Measurements from ENCODE around the gene MCCC1. TPM values are rescaled to one million over a fixed set of nuclear protein-coding genes. Genes with fewer than 3 reads are reported as not detected.
"Not testable (repeated sequence)": the region's sequence is repeated elsewhere in the genome, so short reads cannot be mapped to it uniquely, and the experiment has no call there.

The MCCC1 gene
- polyA plus RNA-seq, 3 donors = 53.8 to 73.8 (median 62.0) TPM

DNA sequence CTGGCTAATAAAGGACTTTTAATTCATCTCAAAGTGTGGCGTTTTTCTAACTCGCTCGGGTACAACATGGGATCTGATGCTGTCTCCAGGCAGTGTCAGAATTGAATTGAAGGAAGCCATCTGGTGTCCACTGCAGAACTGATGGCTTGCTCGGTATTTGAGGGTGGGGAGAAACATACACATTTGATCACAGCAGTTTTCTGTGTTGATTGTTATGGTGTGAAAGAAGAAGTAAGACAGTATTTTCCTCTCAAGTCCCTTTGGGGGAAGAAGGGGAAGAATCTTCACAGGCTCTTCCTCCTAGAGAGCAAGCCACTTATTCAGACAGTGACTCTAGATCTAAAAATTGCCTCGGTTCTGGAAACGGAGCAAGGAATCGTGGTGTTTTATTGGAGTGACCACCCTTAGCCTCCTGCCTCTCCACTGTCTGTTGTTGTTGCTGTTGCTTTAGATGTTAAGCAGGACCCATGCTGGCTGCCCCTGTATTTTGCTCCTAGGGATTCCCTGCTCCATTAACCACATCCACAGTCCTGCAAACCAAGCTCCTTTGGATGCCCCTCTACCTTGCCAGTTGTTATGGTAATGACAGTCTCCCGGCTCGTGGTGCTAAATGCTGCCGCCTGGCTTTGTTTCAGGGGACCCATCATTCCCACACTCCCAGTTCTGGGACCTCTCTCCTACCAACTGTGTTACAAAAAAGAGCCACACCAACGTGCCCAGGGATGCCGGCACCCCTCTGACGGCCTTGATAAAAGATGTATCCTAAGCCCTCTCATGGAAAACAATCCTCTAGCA is 15.3 kb upstream of the MCCC1 start:
- DNase-seq (ENCODE audit: extremely low read depth in 1 of 11, low read depth in 9 of 11, low spot score in 4 of 11) = no peak

DNA sequence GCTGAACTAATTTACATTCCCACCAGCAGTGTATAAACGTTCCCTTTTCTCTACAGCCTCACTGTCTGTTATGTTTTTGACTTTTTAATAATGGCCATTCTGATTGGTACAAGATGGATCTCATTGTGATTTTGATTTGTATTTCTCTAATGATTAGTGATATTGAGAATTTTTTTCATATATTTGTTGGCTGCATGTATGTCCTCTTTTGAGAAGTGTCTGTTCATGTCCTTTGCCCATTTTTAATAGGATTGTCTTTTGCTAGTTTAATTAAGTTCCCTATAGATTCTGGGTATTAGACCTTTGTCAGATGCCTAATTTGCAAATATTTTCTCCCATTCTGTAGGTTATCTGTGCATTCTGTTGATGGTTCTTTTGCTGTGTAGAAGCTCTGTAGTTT is 10.6 kb upstream of the MCCC1 start:
- not testable (repeated sequence) for DNase-seq (ENCODE audit: extremely low read depth in 1 of 11, low read depth in 9 of 11, low spot score in 4 of 11)

DNA sequence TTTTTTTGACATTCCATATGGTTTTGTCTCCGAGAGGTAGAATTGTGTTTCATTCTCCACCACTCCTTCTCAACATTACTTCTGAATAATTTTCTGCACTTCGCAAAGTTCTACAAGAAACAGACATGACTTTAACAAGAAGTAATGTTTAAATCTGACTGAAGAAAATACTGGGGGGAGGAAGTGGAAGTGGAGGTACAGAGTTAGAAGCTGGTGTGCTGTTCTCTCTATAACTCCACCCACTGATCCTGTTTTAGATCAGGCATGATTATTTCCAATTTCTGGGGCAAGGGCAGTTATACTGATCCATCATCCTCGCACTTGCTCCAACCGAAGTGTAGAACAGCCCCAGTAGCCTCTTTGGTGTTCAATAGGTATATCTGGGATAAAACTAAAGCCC is 9.2 kb upstream of the MCCC1 start:
- no peak for DNase-seq (ENCODE audit: extremely low read depth in 1 of 11, low read depth in 9 of 11, low spot score in 4 of 11)

DNA sequence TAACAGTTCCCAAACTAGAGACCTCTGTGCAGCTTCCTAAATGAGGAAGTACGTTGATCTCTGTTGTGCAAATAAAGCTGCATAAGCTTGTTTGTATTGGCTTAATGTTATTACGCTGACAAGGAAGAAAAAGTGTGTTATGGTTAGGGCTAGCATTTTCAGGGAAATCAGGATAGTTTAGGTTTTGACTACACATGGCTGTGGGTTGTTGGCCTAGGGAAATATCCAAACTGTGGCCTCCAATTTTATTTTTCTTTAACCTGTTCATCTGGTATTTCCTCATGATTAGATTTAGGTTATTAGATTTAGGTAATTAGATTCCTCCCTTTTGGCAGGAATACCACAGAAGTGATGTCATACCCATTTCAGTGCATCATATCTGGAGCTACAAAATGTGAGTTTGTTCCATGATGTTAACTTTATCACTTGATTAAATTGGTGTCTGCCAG is 8.7 kb upstream of the MCCC1 start:
- DNase-seq (ENCODE audit: extremely low read depth in 1 of 11, low read depth in 9 of 11, low spot score in 4 of 11) = no peak

DNA sequence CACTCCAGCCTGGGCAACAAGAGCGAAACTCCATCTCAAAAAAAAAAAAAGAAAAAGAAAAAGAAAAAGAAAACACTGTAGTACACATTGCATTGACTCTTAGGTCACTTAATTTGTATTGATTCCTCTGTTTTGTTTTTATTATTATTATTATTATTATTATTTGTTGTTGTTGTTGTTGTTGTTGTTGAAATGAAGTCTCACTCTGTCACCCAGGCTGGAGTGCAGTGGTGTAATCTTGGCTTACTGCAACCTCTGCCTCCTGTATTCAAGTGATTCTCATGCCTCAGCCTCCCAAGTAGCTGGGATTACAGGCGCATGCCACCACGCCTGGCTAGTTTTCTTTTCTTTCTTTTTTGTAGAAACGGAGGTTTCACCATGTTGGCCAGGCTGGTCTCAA is 8.1 kb upstream of the MCCC1 start:
- DNase-seq (ENCODE audit: extremely low read depth in 1 of 11, low read depth in 9 of 11, low spot score in 4 of 11) = not testable (repeated sequence)

DNA sequence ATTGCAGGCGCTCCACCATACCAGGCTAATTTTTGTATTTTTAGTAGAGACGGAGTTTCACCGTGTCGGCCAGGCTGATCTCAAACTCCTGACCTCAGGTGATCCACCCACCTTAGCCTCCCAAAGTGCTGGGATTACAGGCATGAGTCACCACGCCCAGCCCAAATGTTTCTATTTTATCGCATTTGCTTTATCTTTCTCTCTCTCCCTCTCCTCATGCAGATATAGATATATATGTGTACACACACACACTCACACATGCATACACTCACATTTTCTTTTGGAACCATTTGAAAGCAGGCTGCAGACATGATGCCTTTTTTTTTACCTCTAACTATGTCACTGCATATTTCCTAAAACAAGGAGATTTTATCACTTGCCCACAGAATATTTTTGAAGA is 7.3 kb upstream of the MCCC1 start:
- no peak for DNase-seq (ENCODE audit: extremely low read depth in 1 of 11, low read depth in 9 of 11, low spot score in 4 of 11)

DNA sequence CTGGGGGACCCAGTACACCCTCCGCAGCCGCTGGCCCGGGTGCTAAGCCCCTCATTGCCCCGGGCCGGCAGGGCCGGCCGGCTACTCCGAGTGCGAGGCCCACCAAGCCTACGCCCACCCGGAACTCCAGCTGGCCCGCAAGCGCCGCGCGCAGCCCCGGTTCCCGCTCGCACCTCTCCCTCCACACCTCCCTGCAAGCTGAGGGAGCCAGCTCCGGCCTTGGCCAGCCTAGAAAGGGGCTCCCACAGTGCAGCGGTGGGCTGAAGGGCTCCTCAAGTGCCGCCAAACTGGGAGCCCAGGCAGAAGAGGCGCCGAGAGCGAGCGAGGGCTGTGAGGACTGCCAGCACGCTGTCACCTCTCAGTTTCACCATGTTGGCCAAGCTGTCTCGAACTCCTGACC is 4.7 kb upstream of the MCCC1 start:
- DNase-seq (ENCODE audit: extremely low read depth in 1 of 11, low read depth in 9 of 11, low spot score in 4 of 11) = not testable (repeated sequence)

DNA sequence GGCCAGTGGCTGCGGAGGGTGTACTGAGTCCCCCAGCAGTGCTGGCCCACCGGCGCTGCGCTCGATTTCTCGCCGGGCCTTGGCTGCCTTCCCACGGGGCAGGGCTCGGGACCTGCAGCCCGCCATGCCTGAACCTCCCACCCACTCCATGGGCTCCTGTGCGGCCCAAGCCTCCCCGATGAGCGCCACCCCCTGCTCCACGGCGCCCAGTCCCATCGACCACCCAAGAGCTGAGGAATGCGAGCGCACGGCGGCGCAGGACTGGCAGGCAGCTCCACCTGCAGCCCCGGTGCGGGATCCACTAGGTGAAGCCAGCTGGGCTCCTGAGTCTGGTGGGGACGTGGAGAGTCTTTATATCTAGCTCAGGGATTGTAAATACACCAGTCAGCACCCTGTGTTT is 1.7 kb upstream of the MCCC1 start:
- DNase-seq (ENCODE audit: extremely low read depth in 1 of 11, low read depth in 9 of 11, low spot score in 4 of 11) = not testable (repeated sequence)

DNA sequence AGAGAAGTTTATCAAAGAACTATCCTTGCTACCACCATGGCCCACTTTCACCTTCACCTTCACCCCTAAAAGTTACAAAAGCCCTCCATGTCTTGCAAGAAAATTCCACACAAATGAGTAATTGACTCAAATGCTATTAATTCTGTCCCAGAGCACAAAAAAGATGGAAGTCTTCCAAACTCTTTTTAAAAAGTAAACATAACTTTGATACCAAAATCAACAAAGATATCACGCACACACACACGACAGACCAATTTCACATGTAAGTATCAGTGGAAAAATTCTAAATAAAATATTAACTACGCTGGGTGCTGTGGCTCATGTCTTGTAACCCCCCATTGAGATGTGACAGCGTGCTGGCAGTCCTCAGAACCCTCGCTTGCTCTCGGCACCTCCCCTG is 1.1 kb upstream of the MCCC1 start:
- no peak for DNase-seq (ENCODE audit: extremely low read depth in 1 of 11, low read depth in 9 of 11, low spot score in 4 of 11)

DNA sequence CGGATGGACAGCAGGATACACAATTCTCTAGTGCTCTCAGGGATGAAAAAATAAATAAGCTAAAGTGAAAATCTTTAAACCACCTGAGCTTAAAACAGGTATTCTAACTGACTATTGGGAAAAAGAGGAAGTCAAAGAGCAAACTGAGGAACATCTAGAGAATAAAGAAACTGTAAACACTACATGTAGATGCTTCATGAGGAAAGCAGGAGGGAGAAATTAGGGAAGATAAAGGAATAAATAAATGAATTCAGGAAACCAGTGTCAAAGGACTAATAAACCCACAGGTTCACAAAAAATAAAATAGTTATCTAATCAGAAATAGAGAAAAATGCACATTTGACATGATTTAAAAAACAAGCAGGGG is 525 bp upstream of the MCCC1 start:
- DNase-seq (ENCODE audit: extremely low read depth in 1 of 11, low read depth in 9 of 11, low spot score in 4 of 11) = no peak

DNA sequence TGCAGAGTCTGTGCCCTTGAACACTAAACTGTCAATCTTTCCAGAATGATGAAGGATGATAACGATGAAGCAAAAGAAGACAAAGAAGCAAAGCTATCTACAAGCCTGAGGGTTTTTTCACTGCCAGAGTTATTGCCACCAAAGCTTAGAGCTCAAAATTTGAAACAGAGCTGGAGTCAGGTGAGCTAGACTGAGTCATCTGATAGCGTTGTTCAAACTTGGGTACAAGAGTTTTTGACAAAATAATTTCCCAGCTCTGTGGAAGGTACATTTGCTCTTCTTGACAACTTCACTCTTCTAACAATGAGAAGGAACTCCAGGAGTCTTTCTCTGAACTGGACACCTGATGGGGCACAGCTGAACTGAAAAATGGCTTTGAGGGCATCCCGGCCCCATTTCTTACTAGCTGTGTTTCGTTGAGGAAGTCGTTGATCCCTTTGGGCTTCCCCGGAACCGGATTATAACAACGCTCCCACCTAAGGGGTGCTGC is 715 bp downstream of the MCCC1 start:
- DNase-seq (ENCODE audit: extremely low read depth in 1 of 11, low read depth in 9 of 11, low spot score in 4 of 11) = no peak

DNA sequence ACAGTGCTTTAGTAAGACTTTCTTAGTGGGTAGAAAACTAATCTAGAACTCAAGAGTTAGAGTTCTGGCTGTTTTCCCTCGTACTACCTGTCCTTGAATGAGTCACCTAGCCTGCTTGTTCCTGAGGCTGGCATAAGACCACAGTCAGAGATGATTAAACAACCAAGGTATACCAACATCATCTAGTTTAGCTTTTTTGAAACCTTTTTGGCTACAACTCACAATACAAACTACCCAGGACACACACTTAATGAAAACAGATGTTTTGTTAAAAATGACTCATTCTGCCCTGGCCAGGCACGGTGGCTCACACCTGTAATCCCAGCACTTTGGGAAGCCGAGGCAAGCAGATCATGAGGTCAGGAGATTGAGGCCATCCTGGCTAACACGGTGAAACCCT is 4.6 kb downstream of the MCCC1 start:
- DNase-seq (ENCODE audit: extremely low read depth in 1 of 11, low read depth in 9 of 11, low spot score in 4 of 11) = no peak

DNA sequence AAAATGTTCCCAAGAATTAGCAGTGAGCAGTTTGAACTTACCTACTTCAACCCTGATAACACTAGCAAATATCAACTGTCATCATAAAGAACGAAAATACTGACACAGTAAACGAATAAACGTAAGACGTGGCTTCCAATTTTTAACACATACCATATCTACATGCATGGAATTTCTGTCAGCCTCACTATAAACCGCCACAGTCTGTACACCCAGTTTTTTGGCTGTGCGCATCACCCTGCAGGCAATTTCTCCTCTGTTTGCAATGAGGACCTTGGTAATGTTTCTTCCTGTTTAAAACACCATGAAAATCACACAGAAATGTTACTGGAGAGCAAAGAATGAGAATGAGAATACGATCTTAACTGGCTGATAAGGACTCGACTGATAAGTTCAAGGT is 7.0 kb downstream of the MCCC1 start:
- DNase-seq (ENCODE audit: extremely low read depth in 1 of 11, low read depth in 9 of 11, low spot score in 4 of 11) = no peak

DNA sequence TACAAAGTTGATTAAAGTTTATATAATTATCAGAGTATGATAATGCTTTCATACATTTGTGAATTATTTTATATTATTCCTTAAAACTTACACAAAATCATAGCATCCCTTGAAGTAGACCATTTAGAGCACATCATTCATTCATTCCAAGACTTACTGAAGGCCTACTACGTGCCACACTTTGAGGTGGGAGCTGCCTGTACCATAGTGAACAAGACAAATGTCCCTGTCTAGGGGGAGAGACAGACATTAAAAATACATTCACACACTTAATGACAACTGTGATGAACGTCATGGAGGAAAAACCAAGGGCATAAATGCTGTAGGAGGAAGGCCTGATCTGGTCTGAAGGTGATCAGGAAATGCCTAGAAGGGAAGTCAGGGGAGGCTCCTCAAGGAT is 12.1 kb downstream of the MCCC1 start:
- DNase-seq (ENCODE audit: extremely low read depth in 1 of 11, low read depth in 9 of 11, low spot score in 4 of 11) = no peak

DNA sequence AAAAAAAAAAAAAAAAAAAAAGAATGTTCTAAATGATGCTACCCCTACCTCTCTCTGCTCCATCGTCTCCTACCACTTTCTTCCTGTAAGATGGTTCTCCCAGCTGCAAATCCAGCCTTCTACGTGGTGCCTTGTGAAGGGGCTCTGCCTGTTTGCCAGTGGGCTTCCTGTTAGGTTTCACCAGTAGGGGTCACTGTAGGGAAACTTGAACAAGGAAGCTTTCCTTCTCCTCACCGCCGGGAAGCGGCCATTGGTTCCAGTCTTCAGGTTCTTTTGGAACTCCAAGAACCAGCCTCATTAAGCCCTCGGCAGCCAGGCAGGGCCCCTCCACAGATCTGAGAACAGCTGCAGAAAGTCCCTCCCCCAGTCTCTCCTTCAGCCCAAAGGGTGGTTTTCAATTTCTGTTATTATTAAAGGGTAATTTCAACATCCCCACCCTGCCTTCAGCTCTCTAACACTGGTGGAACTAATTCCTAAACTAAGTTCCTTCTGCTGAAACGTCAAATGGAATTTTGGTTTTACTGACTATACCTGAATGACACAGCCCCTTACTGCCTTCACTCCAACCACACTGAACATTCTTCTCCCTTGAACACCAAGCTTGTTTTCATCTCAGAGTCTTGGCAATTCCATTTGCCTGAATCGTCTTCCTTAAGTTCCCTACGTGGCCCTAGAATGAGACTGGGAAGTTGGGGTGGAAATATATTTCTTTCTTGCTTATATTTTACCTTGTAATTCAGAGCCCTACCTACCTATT is 13.5 kb downstream of the MCCC1 start:
- peak in 1 of 11 donors; percentile 11 for DNase-seq (ENCODE audit: extremely low read depth in 1 of 11, low read depth in 9 of 11, low spot score in 4 of 11)

DNA sequence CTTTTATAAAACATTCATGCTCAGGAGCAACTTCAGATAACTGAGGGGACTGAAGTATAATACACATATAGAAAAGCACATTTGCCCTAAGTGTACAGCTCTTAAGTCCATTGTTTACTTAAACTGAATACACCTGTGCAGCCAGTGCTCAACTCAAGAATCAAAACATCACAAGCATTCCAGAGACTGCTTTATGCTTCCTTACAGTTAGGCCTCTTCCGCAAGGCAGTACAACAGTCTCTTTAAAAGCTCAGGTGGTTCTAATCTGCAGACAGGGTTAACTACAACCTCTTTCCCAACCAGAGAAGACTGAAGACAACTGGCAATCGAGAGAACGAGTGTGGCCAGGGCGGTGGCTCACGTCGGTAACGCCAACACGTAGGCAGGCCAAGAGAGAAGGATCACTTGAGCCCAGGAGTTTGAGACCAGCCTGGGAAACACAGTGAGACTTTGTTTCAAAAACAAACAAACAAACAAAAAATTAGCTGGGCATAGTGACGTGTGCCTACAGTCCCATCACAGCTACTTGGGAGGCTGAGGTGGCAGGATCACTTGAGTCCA is 16.9 kb downstream of the MCCC1 start:
- DNase-seq (ENCODE audit: extremely low read depth in 1 of 11, low read depth in 9 of 11, low spot score in 4 of 11) = no peak

DNA sequence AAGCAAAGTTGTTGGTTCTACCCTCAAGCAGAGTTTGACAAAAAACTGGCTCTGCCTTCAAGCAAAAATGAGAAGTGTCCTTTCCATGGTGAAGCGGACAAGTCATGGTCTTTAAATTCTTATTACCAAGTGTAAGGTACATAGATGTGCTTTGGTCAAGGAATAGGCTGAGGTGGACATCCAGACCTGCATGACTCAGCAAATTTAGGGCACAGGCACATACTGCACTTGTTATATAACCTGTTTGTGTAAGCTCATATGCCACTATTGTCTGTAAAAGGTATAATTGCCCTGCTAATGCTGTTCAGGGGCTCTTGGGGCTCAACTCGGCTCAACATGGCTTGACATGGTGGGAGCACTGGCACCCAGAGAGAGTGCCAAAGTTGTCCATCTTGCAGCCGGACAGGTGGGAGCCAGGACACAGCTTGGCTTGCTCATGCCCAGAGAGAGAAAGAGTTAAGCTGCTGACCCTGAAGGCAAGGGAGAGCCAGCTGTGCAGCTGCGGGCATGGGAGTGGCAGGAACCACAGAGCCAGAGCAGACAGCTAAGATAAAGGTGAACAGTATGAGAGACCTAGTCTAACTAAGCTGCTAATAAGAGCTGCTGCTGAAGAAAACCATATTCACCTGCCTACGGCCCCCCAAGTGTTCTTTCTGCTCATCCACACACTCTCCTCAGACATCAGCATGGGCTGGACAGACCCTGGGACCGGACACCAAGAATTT is 17.7 kb downstream of the MCCC1 start:
- DNase-seq (ENCODE audit: extremely low read depth in 1 of 11, low read depth in 9 of 11, low spot score in 4 of 11) = no peak

DNA sequence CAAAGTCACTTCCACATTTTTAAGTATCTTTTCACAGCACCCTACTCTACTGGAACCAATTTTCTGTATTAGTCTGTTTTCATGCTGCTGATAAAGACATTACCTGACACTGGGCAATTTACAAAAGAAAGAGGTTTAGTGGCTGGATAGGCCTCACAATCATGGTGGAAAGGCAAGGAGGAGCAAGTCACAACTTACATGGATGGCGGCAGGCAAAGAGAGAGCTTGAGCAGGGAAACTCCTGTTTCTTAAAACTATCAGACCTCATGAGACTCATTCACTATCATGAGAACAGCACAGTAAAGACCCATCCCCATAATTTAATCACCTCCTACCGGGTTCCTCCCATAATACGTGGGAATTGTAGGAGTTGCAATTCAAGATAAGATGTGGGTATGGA is 18.7 kb downstream of the MCCC1 start:
- DNase-seq (ENCODE audit: extremely low read depth in 1 of 11, low read depth in 9 of 11, low spot score in 4 of 11) = no peak

DNA sequence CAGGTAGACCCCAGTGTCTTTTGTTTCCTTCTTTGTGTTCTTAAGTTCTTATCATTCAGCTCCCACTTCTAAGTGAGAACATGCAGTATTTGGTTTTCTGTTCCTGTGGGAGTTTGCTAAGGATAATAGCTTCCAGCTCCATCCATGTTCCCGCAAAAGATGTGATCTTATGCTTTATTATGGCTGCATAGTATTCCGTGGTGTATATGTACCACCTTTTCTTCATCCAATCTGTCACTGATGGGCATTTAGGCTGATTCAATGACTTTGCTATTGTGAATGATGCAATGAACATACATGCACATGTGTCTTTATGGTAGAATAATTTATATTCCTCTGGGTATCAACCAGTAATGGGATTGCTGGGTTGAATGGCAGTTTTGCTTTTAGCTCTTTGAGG is 24.4 kb downstream of the MCCC1 start:
- DNase-seq (ENCODE audit: extremely low read depth in 1 of 11, low read depth in 9 of 11, low spot score in 4 of 11) = no peak

DNA sequence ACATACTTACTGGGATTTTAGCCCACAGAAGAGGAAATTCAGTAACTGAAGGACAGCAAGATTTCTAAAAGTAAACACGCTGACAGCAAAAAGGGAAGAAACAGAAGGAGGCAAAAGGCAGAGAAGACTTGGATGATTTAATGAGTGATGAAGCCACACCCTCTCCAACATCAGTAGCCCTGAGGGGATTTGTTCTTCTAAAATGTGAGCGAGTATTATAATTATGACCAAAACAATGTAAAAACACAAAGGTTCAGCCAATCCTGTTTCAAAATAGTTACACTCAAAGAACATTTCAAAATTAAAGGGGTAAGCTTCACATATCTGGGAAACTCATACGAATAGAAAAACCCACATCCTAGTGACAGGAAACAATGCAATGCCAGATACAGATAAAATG is 25.0 kb downstream of the MCCC1 start:
- DNase-seq (ENCODE audit: extremely low read depth in 1 of 11, low read depth in 9 of 11, low spot score in 4 of 11) = no peak
